ENCODE data around the gene MYCT1.
"Not testable (repeated sequence)": the region's sequence is repeated elsewhere in the genome, so short reads cannot be mapped to it uniquely, and the experiment has no call there.

The MYCT1 gene, protein sequence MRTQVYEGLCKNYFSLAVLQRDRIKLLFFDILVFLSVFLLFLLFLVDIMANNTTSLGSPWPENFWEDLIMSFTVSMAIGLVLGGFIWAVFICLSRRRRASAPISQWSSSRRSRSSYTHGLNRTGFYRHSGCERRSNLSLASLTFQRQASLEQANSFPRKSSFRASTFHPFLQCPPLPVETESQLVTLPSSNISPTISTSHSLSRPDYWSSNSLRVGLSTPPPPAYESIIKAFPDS

DNA sequence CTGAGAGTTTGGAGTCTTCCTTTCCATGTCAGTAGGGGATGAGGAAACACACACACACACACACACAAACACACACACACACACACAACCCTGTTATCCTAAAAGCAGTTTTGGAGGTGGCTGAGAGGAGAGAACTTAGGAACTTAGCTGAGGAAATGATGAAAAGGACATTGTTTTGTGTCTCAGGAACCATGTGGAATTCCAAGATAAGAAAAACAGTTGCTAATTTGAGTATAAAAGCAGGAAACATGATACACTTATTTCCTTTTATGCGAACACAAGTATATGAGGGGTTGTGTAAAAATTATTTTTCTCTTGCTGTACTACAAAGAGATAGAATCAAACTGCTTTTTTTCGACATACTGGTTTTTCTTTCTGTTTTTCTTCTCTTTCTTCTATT is at the start of gene MYCT1:
Gene MYCT1 (plus strand): TSS at position 264 of the 400 bp plus-strand sequence. CDS start 6 bp downstream, at position 270.
- H3K27me3 ChIP-seq (ENCODE audit: control insufficient read depth, insufficient read depth, low read length): no peaks in the 10 kb centered on the region
- no peak within 1 kb of the TSS for H3K27ac ChIP-seq (ENCODE audit: low read length)
- no peak within 1 kb of the TSS for H3K9ac ChIP-seq (ENCODE audit: low read length)
- H3K9me3 ChIP-seq (ENCODE audit: control insufficient read depth, low read depth, low read length): no peaks in the 10 kb centered on the region
- H3K4me1 ChIP-seq (ENCODE audit: control insufficient read depth, low read depth, low read length): no peaks in the 10 kb centered on the region
- H3K4me3 ChIP-seq (ENCODE audit: low read length): no peak within 1 kb of the TSS
- no peaks in the 10 kb centered on the region for H3K36me3 ChIP-seq (ENCODE audit: control insufficient read depth, low read depth, low read length)

DNA sequence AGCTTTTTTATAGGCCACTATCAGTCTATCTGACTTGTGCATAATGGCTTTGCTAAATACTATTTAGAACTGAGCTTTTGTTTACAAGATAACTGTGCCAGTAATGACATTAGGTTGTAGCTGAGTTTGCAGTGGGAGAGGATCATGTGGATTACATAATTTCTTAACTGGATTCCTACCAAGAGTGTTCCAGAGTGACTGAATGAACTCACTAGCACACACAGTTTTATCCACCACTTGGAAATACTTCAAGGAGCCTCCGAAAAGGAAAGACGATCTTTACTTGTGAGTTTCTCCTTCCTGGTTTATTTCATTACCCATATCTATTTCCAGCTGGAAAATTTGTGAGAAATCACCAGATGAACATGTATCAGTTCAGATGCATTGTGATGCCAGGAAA is 49.6 kb upstream of the MYCT1 start:
- H3K27ac ChIP-seq (ENCODE audit: low read length): no peak overlapping the region
- no peaks in the 10 kb centered on the region for H3K27me3 ChIP-seq (ENCODE audit: control insufficient read depth, insufficient read depth, low read length)
- peaks cover 9% of the 10 kb centered on the region for H3K4me1 ChIP-seq (ENCODE audit: control insufficient read depth, low read depth, low read length)
- H3K9me3 ChIP-seq (ENCODE audit: control insufficient read depth, low read depth, low read length): no peaks in the 10 kb centered on the region
- H3K4me3 ChIP-seq (ENCODE audit: low read length): no peak overlapping the region
- H3K36me3 ChIP-seq (ENCODE audit: control insufficient read depth, low read depth, low read length): no peaks in the 10 kb centered on the region
- no peak overlapping the region for H3K9ac ChIP-seq (ENCODE audit: low read length)

DNA sequence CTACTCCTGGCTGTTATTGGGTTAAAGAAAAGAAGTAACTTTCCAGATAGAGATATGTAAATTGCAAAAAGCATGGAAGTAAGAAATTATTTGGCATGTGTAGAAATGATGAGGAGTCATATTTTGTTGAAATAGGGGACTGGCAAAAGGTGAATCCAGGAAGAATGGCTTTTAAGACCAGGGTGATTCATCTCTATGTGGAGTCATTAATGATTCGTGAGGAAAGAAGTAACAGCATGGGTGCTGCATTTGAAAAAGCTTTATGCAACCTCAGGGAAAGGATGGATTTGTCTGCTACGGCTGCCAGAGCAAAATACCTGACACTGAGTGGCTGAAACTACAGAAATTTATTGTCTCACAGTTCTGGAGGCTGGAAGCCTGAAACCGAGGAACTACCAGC is 45.7 kb upstream of the MYCT1 start:
- Histone ChIP-seq H3K4me3 (ENCODE audit: low read length) (no peak overlapping the region), H3K4me1 (ENCODE audit: control insufficient read depth, low read depth, low read length) (peaks cover 9% of the 10 kb centered on the region), H3K9ac (ENCODE audit: low read length) (no peak overlapping the region), H3K36me3 (ENCODE audit: control insufficient read depth, low read depth, low read length) (no peaks in the 10 kb centered on the region), H3K27ac (ENCODE audit: low read length) (no peak overlapping the region), H3K27me3 (ENCODE audit: control insufficient read depth, insufficient read depth, low read length) (no peaks in the 10 kb centered on the region), H3K9me3 (ENCODE audit: control insufficient read depth, low read depth, low read length) (no peaks in the 10 kb centered on the region)

DNA sequence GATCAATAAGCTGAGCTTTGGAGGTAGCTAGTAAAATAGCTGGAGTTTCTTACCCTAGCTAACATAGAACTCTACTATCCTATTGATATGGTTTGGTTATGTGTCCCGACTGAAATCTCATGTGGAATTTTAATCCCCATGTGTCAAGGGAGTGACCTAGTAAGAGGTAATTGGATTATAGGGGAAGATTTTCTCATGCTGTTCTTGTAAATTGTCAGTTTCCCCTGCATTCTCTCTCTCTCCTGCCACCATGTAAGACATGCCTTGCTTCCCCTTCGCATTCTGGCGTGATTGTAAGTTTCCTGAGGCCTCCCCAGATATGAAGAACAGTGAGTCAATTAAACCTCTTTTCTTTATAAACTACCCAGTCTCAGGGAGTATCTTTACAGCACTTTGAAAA is 35.9 kb upstream of the MYCT1 start:
- Histone ChIP-seq H3K4me3 (ENCODE audit: low read length) (no peak overlapping the region), H3K4me1 (ENCODE audit: control insufficient read depth, low read depth, low read length) (no peaks in the 10 kb centered on the region), H3K9ac (ENCODE audit: low read length) (no peak overlapping the region), H3K9me3 (ENCODE audit: control insufficient read depth, low read depth, low read length) (no peaks in the 10 kb centered on the region), H3K36me3 (ENCODE audit: control insufficient read depth, low read depth, low read length) (no peaks in the 10 kb centered on the region), H3K27ac (ENCODE audit: low read length) (no peak overlapping the region), H3K27me3 (ENCODE audit: control insufficient read depth, insufficient read depth, low read length) (no peaks in the 10 kb centered on the region)

DNA sequence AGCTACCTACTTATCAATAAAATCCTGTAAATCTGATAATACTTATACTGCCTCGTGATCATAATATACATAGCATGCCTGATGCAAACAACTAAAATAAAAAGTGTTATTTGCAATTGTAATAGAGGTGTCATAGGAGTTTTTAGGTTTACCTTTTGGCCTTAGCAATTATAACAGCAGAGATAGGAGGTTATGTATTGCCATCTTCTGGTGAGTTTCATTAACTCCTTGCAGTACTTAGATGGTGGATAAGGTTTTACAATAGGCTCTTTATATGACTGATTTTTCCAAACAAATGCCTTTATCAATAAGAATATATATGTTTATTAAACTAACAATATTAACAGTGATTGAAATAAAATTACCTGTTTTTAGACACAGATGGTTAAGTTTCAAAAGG is 27.8 kb upstream of the MYCT1 start:
- Histone ChIP-seq H3K4me1 (ENCODE audit: control insufficient read depth, low read depth, low read length) (no peaks in the 10 kb centered on the region), H3K9me3 (ENCODE audit: control insufficient read depth, low read depth, low read length) (no peaks in the 10 kb centered on the region), H3K4me3 (ENCODE audit: low read length) (no peak overlapping the region), H3K27ac (ENCODE audit: low read length) (no peak overlapping the region), H3K36me3 (ENCODE audit: control insufficient read depth, low read depth, low read length) (no peaks in the 10 kb centered on the region), H3K27me3 (ENCODE audit: control insufficient read depth, insufficient read depth, low read length) (no peaks in the 10 kb centered on the region), H3K9ac (ENCODE audit: low read length) (no peak overlapping the region)

DNA sequence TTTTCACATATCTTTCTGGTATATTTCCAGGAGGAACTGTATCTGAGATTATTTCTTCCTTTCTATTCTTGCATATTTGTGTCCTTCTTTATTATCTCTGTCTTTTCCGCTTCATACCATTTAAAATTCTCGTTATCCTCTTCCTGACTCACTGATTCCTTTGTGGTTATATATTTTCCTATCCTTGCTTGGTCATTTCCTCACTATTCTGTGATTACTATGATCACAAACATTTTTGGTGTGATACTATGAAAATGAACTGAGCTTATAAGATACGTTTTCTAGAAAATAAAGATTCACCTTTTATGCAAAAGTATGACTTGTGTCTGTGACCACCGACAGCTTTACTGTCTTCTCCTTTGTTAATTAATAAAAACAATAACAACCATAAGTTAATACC is 26.5 kb upstream of the MYCT1 start:
- no peak overlapping the region for H3K9ac ChIP-seq (ENCODE audit: low read length)
- no peaks in the 10 kb centered on the region for H3K4me1 ChIP-seq (ENCODE audit: control insufficient read depth, low read depth, low read length)
- H3K27ac ChIP-seq (ENCODE audit: low read length): no peak overlapping the region
- no peaks in the 10 kb centered on the region for H3K27me3 ChIP-seq (ENCODE audit: control insufficient read depth, insufficient read depth, low read length)
- no peaks in the 10 kb centered on the region for H3K9me3 ChIP-seq (ENCODE audit: control insufficient read depth, low read depth, low read length)
- no peak overlapping the region for H3K4me3 ChIP-seq (ENCODE audit: low read length)
- no peaks in the 10 kb centered on the region for H3K36me3 ChIP-seq (ENCODE audit: control insufficient read depth, low read depth, low read length)

DNA sequence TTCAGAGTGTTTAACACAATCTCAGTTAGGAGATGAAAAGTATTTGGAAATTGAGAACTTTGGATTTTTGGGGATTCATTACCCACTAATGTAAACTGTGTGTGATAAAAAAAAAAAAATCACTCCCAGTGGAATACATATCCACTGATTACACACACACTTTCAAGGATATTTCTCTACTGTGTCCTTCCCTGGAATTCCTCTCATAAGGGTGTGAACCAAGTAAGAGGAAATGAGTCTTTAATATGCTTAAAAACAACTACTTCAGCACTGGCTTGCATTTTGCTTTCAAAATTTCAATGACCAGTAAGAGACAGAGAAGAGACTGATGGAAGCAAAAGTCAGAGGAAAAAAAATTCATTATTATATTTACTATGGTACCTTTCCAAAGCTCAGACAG is 24.5 kb upstream of the MYCT1 start:
- no peak overlapping the region for H3K4me3 ChIP-seq (ENCODE audit: low read length)
- no peaks in the 10 kb centered on the region for H3K4me1 ChIP-seq (ENCODE audit: control insufficient read depth, low read depth, low read length)
- H3K9me3 ChIP-seq (ENCODE audit: control insufficient read depth, low read depth, low read length): no peaks in the 10 kb centered on the region
- no peak overlapping the region for H3K27ac ChIP-seq (ENCODE audit: low read length)
- H3K9ac ChIP-seq (ENCODE audit: low read length): no peak overlapping the region
- no peaks in the 10 kb centered on the region for H3K36me3 ChIP-seq (ENCODE audit: control insufficient read depth, low read depth, low read length)
- no peaks in the 10 kb centered on the region for H3K27me3 ChIP-seq (ENCODE audit: control insufficient read depth, insufficient read depth, low read length)

DNA sequence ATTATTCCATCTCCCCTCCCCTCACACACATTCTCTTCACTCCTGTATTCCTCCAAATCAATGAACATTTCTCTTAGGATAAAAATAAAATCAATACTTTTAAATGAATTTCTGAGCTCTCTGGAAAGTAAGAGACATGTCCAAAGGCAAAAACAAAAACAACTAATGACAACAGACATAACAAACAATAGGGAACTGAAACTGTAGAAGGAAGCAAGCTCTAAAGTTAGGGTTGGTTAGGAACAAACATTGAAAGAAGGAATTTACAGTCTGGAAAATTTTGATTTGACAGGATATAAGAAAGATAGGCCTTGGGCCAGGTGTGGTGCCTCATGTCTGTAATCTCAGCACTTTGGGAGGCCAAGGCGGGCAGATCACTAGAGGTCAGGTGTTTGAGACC is 17.5 kb upstream of the MYCT1 start:
- H3K9ac ChIP-seq (ENCODE audit: low read length): no peak overlapping the region
- H3K9me3 ChIP-seq (ENCODE audit: control insufficient read depth, low read depth, low read length): no peaks in the 10 kb centered on the region
- no peak overlapping the region for H3K27ac ChIP-seq (ENCODE audit: low read length)
- H3K4me1 ChIP-seq (ENCODE audit: control insufficient read depth, low read depth, low read length): peaks cover 22% of the 10 kb centered on the region
- no peaks in the 10 kb centered on the region for H3K36me3 ChIP-seq (ENCODE audit: control insufficient read depth, low read depth, low read length)
- no peaks in the 10 kb centered on the region for H3K27me3 ChIP-seq (ENCODE audit: control insufficient read depth, insufficient read depth, low read length)
- H3K4me3 ChIP-seq (ENCODE audit: low read length): no peak overlapping the region

DNA sequence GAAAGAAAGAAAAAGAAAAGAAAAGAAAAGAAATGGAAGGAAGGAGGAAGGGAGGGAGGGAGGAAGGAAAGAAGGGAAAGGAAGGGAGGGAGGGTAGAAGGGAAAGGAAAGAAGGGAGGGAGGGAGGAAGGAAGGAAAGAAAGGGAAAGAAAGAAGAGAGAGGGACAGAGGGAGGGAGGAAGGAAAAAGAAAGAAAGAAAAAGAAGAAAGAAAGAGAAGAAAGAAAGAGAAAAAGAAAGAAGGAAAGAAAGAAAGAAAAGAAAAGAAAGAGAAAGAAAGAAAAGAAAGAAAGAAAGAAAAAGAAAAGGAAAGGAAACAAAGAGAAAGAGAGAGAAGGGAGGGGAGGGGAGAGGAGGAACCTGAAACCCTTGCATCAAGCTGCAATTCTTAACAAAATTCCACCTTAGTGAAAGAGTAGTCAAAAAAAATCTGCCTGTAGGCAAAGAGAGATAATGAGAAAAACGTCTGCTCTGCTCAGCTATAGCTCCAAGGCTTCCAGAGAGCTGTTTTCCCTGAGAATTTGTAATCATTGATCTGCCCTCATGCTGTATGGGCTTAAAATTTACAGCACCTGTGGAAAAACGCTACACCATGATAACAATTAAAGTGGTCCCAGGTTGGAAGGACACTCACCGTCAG is 16.7 kb upstream of the MYCT1 start:
- Histone ChIP-seq H3K36me3 (ENCODE audit: control insufficient read depth, low read depth, low read length) (no peaks in the 10 kb centered on the region), H3K27me3 (ENCODE audit: control insufficient read depth, insufficient read depth, low read length) (no peaks in the 10 kb centered on the region), H3K4me1 (ENCODE audit: control insufficient read depth, low read depth, low read length) (peaks cover 22% of the 10 kb centered on the region), H3K9ac (ENCODE audit: low read length) (no peak overlapping the region), H3K9me3 (ENCODE audit: control insufficient read depth, low read depth, low read length) (no peaks in the 10 kb centered on the region), H3K27ac (ENCODE audit: low read length) (no peak overlapping the region), H3K4me3 (ENCODE audit: low read length) (no peak overlapping the region)

DNA sequence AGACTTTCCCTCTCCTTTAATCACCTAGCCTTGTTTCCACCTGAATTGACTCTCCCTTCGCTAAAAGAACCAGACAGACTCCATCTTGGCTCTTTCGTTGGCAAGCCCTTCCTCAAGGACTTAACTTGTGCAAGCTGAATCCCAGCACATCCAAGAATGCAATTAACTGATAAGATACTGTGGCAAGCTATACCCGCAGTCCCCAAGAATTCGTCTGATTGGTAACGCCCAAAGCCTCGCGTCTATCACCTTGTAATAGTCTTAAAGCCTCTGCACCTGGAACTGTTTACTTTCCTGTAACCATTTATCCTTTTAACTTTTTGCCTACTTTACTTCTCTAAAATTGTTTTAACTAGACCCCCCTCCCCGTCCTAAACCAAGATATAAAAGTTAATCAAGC is 15.6 kb upstream of the MYCT1 start:
- no peak overlapping the region for H3K27ac ChIP-seq (ENCODE audit: low read length)
- no peaks in the 10 kb centered on the region for H3K36me3 ChIP-seq (ENCODE audit: control insufficient read depth, low read depth, low read length)
- no peak overlapping the region for H3K9ac ChIP-seq (ENCODE audit: low read length)
- H3K4me1 ChIP-seq (ENCODE audit: control insufficient read depth, low read depth, low read length): peaks cover 22% of the 10 kb centered on the region
- no peaks in the 10 kb centered on the region for H3K9me3 ChIP-seq (ENCODE audit: control insufficient read depth, low read depth, low read length)
- no peaks in the 10 kb centered on the region for H3K27me3 ChIP-seq (ENCODE audit: control insufficient read depth, insufficient read depth, low read length)
- no peak overlapping the region for H3K4me3 ChIP-seq (ENCODE audit: low read length)

DNA sequence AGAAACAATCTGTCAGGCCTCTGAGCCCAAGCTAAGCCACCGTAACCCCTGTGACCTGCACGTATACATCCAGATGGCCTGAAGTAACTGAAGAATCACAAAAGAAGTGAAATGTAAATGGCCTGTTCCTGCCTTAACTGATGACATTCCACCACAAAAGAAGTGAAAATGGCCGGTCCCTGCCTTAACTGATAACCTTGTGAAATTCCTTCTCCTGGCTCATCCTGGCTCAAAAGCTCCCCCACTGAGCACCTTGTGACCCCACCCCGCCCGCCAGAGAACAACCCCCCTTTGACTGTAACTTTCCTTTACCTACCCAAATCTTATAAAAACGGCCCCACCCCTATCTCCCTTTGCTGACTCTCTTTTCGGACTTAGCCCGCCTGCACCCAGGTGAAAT is 14.8 kb upstream of the MYCT1 start:
- H3K36me3 ChIP-seq (ENCODE audit: control insufficient read depth, low read depth, low read length); H3K9me3 ChIP-seq (ENCODE audit: control insufficient read depth, low read depth, low read length); H3K27me3 ChIP-seq (ENCODE audit: control insufficient read depth, insufficient read depth, low read length); H3K27ac ChIP-seq (ENCODE audit: low read length); H3K9ac ChIP-seq (ENCODE audit: low read length): not testable (repeated sequence)
- Histone ChIP-seq H3K4me1 (ENCODE audit: control insufficient read depth, low read depth, low read length) (peaks cover 22% of the 10 kb centered on the region), H3K4me3 (ENCODE audit: low read length) (peak overlapping the region; percentile 33)

DNA sequence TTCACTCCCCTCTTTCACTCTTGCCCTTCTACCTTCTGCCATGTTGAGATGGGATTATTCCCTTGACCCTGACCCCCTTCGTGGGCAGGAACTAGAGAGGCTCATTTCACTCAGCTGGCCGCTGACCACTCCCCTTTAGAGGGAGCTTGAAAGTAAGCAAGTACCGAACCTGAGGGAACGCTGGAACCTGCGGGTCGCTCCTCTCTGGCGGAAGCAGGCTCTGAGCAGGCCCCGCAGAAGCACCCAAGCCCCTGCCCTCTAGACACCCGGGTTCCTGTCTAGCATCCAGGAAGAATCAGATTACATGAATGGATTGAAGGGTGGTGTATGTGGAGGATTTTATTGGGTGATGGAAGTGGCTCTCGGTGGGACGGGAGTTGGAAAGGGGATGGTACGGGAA is 11.9 kb upstream of the MYCT1 start:
- no peak overlapping the region for H3K27ac ChIP-seq (ENCODE audit: low read length)
- H3K4me3 ChIP-seq (ENCODE audit: low read length): no peak overlapping the region
- H3K9ac ChIP-seq (ENCODE audit: low read length): no peak overlapping the region
- no peaks in the 10 kb centered on the region for H3K27me3 ChIP-seq (ENCODE audit: control insufficient read depth, insufficient read depth, low read length)
- H3K36me3 ChIP-seq (ENCODE audit: control insufficient read depth, low read depth, low read length): no peaks in the 10 kb centered on the region
- H3K4me1 ChIP-seq (ENCODE audit: control insufficient read depth, low read depth, low read length): peaks cover 22% of the 10 kb centered on the region
- H3K9me3 ChIP-seq (ENCODE audit: control insufficient read depth, low read depth, low read length): no peaks in the 10 kb centered on the region
